Left ventricle myocardium superior (tissue), 1 donor: Measurements from ENCODE around the gene MGMT. TPM values are rescaled to one million over a fixed set of nuclear protein-coding genes. Genes with fewer than 3 reads are reported as not detected.
A peak's percentile ranks its signal among the peaks of the same experiment; 100 is the strongest.

Source experiments
- ATAC-seq: fragments of 200-7000 bp; cut with Tn5 transposase; one replicate; pipeline ENCODE4 v1.9.1; 2020; ENCODE audit warnings: mild to moderate bottlenecking, moderate library complexity
- DNase-seq: peaks from one replicate; pipeline ENCODE4 v3.0.0-alpha.2; 2020
- intact Hi-C: fragments of 100-400 bp; cut with micrococcal nuclease; formaldehyde crosslinking; loops from one replicate; pipeline ENCODE4 v1.11.0; 2022
- total RNA-seq: library from RNA; stranded (reverse); fragmentation: NEBNext Ultra II Directional; extraction: Animal tissue kit (Norgen Biotek cat#: 25700); gene quantifications from one replicate; pipeline ENCODE4 v1.2.1, GENCODE V29; 2021
- donor health status: DM: no; HTN: yes; CAD: no; lungs with severe emphysema.

Gene MGMT
- total RNA-seq, 1 donor from 2014 or later: 16.7 TPM

GRCh38 chr10:129690248-129691070 is 223.4 kb downstream of the MGMT start:
- ATAC-seq (no peak), DNase-seq (no peak)
- intact Hi-C loops: no loop called here

- DNase-seq: no peak
- intact Hi-C loops: no loop called here
- ATAC-seq: no peak
Observed at GRCh38 chr10:129692695-129693094, 225.7 kb downstream of the MGMT start.

- intact Hi-C loops: no loop called here
- ATAC-seq (no peak), DNase-seq (no peak)
Observed at GRCh38 chr10:129693382-129693781, 226.3 kb downstream of the MGMT start.

- DNase-seq: no peak
- no peak for ATAC-seq
- intact Hi-C loops: no loop called here
Observed at GRCh38 chr10:129694184-129694583, 227.1 kb downstream of the MGMT start.

- ATAC-seq: peak; percentile 92
- peak; percentile 74 for DNase-seq
- intact Hi-C loops: no loop called here
Observed at GRCh38 chr10:129694691-129695243, 227.7 kb downstream of the MGMT start.

GRCh38 chr10:129695671-129696070 is 228.6 kb downstream of the MGMT start:
- DNase-seq: no peak
- ATAC-seq: no peak
- intact Hi-C loops: no loop called here

- ATAC-seq: no peak
- DNase-seq: no peak
- intact Hi-C loops: no loop called here
Observed at GRCh38 chr10:129696636-129697035, 229.6 kb downstream of the MGMT start.

GRCh38 chr10:129697463-129698247 is 230.6 kb downstream of the MGMT start:
- intact Hi-C loops: no loop called here
- DNase-seq (no peak), ATAC-seq (no peak)

- no peak for ATAC-seq
- intact Hi-C loops: no loop called here
- no peak for DNase-seq
Observed at GRCh38 chr10:129699722-129700340, 232.8 kb downstream of the MGMT start.

- ATAC-seq (no peak), DNase-seq (no peak)
- intact Hi-C loops: no loop called here
Observed at GRCh38 chr10:129702605-129703004, 235.6 kb downstream of the MGMT start.

GRCh38 chr10:129703287-129704137 is 236.5 kb downstream of the MGMT start:
- intact Hi-C loops: no loop called here
- ATAC-seq (no peak), DNase-seq (no peak)

- ATAC-seq: no peak
- intact Hi-C loops: no loop called here
Observed at GRCh38 chr10:129704225-129704624, 237.2 kb downstream of the MGMT start.

GRCh38 chr10:129704786-129705525 is 237.9 kb downstream of the MGMT start:
- no peak for ATAC-seq
- DNase-seq: no peak
- intact Hi-C loops: no loop called here

More at GRCh38 chr10:129704225-129704624, 237.2 kb downstream of the MGMT start:
- no peak for DNase-seq

GRCh38 chr10:129705676-129706075 is 238.6 kb downstream of the MGMT start:
- no peak for ATAC-seq
- no peak for DNase-seq
- intact Hi-C loops: no loop called here

GRCh38 chr10:129706081-129706480 is 239.0 kb downstream of the MGMT start:
- ATAC-seq: no peak
- intact Hi-C loops: no loop called here

GRCh38 chr10:129706523-129706922 is 239.5 kb downstream of the MGMT start:
- no peak for DNase-seq
- ATAC-seq: no peak
- intact Hi-C loops: no loop called here

More at GRCh38 chr10:129706081-129706480, 239.0 kb downstream of the MGMT start:
- no peak for DNase-seq

GRCh38 chr10:129707406-129708388 is 240.7 kb downstream of the MGMT start:
- DNase-seq: no peak
- ATAC-seq: peak; percentile 75
- intact Hi-C loops: no loop called here
